Body of pancreas (tissue), 4 donors: ENCODE data around the gene ACE.

ENCODE experiments used
- POLR2A ChIP-seq, 3 donors: fragments of 450-650 bp; IDR thresholded peaks; one replicate each; pipeline ENCODE4 v1.6.1; 2016; ENCODE audit warnings: antibody characterized with exemption in 3 of 3, mild to moderate bottlenecking in 2 of 3
- TF ChIP-seq, protein P1 (sequence below), 7 experiments: fragments of 450-650 bp in 4 of 7; fragments of 200-600 bp in 3 of 7; sonication (generic) in 3 of 7; IDR thresholded peaks; one replicate each; pipeline ENCODE4 v1.5.1; 2016 to 2019; ENCODE audit warnings: antibody characterized with exemption in 7 of 7

DNA sequence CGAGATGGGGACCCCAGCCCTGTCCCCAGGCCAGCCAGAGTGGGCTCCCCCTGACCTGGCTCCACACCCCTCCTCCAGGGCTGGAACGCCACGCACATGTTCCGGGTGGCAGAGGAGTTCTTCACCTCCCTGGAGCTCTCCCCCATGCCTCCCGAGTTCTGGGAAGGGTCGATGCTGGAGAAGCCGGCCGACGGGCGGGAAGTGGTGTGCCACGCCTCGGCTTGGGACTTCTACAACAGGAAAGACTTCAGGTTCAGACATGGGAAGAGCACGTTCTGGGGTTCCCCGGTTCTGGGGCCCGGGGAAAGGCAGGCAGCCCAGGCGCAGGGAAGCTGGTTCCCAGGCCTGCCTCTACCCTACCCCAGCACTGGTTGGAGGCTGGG is 4.6 kb downstream of the ACE start:
- TF ChIP-seq, protein P1, sequence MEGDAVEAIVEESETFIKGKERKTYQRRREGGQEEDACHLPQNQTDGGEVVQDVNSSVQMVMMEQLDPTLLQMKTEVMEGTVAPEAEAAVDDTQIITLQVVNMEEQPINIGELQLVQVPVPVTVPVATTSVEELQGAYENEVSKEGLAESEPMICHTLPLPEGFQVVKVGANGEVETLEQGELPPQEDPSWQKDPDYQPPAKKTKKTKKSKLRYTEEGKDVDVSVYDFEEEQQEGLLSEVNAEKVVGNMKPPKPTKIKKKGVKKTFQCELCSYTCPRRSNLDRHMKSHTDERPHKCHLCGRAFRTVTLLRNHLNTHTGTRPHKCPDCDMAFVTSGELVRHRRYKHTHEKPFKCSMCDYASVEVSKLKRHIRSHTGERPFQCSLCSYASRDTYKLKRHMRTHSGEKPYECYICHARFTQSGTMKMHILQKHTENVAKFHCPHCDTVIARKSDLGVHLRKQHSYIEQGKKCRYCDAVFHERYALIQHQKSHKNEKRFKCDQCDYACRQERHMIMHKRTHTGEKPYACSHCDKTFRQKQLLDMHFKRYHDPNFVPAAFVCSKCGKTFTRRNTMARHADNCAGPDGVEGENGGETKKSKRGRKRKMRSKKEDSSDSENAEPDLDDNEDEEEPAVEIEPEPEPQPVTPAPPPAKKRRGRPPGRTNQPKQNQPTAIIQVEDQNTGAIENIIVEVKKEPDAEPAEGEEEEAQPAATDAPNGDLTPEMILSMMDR (IDR thresholded peaks at IDR 0.05) = no peak
- no peak for TF ChIP-seq POLR2A (IDR thresholded peaks at IDR 0.05)
